AG08395 (cell line): ENCODE measurements around the gene FARP1.

Source experiments
- DNase-seq: peaks from one replicate; pipeline ENCODE4 v3.0.0; 2012; ENCODE audit warnings: mixed read lengths, low spot score

The FARP1 gene

DNA sequence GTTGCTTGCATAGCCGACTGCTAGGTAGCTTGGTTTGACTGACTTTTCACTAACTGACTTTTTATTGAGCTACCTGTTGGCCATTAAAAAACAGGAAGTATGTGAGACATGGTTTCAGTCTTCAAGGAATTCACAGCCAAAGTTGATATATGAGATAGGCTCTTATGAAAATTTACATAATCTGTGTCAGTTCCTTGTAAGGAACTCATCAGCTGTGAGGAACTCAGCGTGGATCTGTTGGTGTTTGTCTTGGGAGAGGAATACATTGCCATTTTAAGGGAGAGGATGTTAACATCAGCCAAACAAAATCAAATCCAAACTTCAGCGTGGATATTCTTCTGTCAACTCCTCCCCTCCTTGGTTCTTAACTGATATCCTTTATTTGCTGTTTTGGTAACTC, 32.1 kb downstream of the FARP1 start:
- DNase-seq, result no peak

DNA sequence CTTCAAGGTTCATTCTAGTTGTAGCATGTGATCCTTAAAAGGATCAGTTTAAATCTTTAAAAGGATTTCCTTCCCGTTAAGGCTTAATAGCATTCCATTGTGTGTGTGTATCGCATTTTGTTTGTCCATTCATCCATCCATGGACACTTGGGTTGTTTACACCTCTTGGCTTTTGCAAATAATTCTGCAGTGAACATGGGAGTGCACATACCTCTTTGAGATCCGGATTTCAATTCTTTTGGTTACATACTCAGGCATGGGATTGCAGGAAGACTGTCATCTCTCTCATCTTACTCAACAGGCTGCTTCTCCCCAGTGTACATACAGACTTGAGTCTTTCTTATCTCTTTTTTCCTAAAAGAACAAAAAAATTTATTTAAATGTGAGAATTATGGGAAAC, 32.9 kb downstream of the FARP1 start:
- no peak for DNase-seq

DNA sequence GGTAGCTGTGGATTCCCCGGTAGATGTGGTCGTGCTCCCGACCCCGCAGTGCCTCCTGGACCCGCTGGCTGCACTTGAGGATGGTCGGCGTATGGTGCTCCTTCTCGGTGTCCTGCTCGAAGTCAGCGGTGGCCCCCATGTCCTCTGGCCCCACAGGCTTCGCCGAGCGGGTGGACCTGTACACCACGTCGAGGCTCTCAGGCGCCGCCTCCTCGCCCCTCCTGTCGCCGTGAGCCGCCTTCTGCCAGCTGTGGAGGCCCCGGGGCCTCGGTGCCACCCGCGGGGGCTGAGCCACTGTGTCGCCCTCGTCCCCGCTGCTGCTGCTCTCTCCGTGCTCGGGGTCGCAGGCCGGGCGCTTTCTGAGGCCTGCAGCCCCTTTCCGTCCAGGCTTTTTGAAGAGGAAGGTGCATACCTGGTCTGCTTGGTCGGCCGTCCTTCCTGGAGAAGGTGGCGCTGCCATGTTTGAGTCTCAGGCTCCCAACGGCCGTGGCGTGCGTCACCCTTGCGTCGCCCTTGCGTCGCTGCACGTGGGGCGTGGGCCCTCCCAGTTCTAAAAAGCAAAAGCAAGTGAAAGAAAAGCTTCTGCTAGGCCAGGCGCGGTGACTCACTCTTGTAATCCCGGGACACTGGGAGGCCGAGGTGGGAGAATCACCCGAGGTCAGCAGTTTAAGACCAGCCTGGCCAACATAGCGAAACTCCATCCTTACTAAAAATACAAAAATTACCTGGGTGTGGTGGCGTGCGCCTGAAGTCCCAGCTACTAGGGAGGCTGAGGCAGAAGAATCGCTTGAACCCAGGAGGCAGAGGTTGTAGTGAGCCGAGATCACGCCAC, 34.1 kb downstream of the FARP1 start, which contains the start of gene RNF113B:
Gene RNF113B, minus strand, starts transcription at position 493 of the 832 bp plus-strand sequence. Its CDS starts 33 bp downstream, at position 460.
- no peak for DNase-seq

DNA sequence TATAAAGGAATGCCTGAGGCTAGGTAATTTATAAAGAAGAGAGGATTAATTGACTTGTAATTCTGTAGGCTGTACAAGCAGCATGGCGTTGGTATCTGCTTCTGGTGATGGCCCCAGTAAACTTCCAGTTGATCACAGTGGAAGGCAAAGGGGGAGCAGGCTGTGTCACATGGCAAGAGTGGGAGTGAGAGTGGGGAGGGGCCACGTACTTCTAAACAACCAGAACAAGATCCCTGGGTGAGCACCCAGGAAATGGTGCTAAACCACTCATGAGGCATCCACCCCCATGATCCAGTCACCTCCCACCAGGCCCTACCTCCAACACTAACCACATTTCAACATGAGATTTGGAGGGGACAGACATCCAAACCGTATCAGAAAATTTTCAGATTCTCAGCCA, 37.2 kb downstream of the FARP1 start:
- DNase-seq, result no peak

DNA sequence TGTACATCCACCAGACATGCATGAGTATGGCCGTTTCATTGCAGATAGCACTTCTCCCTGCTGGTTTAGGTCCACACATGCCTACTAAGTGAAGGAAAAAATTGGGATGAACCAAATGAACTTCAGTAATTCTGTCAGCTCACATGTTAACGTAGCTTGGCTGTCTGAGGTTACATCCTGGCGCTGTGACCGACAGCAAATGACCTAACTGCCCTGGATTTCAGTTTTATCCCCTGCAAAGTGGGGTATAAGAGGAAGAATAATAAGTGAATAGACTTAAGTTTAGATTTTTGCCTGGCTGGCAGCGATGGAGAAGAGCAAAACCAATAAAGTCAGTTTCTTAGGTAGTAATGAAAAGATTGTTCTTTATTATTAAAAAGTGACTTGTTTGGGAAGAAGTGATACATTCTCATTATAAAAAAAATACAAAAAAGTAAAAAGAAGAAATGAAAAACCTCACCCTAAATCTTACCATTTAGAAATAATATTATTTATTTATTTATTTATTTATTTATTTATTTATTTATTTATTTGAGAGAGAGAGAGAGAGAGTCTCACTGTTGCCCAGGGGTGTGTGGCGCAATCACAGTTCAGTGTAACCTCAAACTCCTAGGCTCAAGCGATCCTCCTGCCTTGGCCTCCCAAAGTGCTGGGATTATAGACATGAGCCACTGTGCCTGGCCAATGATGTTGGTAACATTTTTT, 38.4 kb downstream of the FARP1 start:
- DNase-seq, result no peak

DNA sequence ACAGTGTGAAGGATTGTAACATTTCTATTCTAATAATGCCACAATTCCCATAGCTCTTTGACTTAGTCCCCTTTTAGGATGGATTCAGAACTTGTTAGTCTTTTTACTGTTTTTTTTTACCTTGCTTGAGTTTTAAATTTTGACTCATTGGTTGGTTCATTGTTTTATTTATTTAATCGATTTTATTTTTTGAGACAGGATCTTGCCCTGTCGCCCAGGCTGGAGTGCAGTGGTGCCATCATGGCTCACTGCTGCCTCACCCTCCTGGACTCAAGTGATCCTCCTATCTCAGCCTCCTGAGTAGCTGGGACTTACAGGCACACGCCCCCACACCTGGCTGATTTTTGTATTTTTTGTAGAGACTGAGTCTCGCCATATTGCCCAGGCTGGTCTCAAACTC, 39.3 kb downstream of the FARP1 start:
- DNase-seq, result no peak

DNA sequence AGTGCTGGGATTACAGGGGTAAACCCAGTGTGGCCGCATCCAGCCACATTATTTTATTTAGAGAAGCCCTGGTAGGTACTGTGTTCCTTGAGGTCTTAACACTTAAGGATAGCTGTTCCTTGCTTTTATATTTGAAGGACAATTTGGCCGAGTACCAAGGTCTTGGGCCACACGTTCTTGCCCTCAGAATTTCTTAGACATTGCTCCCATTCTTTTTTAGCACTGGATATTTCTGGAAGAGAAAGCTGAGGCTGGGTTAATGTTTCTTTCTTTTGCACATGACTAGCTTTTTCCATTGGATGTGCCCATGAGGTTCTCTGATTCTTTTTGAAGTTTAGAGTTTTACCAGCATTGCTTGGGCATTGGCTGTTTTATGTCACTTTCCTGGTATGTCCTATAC, 39.7 kb downstream of the FARP1 start:
- no peak for DNase-seq

DNA sequence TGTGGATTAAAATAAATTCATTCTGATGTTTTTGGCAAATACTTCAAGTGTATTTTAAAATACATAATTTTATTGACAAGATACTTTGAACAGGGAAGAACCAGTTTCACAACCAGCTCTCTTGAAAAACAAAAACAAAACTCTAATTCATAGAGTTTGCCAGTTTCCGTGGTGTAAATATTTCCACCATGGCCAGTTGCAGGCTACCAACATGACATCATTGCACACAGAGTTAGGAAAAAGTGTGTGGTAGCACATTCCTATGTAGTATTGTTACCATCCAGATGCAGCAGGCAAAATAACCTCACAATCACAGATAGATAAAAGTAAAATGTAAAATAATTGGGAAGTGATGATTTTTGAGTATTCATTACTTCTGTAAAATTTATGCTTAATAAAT, 41.9 kb downstream of the FARP1 start:
- DNase-seq, result peak; percentile 39

DNA sequence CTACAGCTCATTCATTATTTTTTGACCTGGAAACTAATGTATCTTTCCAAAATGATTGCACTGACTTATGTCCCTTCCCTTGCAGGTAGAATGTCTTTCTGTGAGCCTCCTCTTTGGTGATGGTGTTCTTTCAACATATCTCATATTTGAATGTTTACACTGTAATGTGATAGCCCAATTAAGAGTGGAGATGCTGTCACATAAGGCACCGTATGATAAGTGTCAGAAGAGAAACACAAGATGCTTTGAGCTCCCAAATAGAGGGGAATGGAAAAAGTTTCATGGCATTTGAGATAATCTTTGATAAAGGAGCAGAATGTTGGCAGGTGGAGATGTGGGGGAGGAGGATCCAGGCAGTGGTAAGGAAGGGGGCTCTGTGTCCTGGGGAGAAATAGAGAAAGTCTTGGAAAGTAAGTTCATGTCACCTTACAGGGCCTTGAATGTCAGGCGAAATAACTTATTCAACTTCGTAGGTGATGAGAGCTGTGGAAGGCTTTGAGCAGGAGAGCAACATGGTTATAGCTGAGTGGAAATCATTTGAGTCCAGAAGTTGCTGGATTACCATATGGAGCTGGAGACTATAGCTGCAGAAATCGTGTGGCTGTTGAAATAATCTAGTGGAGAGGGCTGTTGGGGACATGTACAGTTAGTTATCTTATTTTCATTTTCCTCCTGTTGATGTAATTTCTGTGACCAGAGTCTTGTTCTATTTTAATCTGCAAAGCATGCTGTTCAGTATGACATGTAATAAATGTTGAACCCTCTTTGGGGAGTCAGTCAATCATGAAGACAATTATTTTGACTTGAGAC, 44.5 kb downstream of the FARP1 start:
- no peak for DNase-seq

DNA sequence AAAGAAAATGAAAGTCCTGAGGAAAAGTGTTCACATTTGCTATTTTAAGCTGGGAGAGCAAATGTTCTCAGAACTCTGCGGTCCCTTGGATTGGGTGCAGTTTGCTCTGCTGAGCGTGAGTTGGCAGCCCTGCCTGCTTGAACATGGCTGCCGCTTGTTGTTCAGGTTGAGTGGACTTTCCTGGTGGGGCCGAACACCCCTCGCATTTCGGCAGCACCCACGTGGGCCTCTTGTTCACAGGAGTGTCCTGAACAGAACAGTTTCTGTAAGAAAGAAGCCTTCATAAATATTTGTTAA, 45.0 kb downstream of the FARP1 start:
- no peak for DNase-seq

DNA sequence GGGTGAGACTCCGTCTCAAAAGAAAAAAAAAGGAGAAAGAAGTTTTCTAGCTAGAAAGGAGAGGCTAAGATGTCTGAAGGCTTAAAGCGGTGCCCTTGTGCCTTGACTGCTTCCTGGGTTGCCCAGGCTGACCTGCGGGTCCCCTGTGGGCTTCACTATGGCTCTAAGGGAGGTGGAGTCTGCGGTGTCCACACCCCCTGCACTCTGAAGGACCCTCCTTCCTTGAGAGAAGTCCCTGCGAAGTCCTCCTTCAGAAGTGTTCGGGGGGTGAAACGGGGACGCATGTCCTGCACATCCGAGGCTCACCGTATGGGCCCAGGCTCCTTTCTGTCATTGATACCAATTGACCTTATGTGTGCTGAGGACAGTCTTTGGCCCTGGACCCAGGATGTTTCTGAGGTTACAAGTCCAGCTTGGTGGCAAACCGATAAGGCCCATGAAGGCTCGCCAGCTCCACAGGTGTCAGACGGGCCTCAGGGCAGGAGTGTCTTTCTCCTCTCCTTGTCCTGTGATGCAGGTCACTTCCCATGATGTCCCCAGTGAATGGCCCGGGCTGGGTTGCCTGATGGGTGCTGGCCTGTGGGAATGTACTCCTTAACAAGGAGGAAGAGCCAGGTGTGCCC, 45.8 kb downstream of the FARP1 start:
- no peak for DNase-seq

DNA sequence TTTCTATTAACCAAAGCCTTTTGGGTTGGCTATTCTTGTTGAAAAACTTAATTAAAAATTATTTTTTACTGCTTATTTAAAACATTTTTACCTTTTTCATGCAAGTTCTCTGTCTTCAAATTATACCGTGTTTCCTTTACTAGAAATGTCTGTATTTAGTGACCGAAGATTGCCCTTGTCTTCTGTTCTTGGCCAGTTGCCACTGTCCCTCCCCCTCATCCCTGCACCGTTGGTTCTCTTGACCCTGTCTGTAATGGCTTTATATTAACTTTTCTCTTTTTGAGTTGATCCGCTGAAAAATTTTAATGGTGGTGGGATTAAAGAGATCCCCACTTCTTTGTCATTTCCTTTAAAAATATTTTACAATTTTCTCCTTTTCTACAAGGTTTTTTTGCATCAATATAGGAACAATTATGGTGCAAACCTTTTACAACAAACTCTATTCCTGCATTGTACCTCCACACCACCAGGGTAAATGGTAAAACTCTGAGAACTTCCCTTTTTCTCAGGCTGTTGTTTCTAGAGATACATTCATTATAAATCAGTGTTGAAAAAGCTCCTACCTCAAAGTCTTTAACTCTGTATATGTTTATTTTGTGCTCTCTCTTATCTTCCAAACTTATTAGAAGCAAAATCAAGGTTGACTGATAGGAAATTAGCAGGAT, 47.1 kb downstream of the FARP1 start:
- DNase-seq, result no peak

DNA sequence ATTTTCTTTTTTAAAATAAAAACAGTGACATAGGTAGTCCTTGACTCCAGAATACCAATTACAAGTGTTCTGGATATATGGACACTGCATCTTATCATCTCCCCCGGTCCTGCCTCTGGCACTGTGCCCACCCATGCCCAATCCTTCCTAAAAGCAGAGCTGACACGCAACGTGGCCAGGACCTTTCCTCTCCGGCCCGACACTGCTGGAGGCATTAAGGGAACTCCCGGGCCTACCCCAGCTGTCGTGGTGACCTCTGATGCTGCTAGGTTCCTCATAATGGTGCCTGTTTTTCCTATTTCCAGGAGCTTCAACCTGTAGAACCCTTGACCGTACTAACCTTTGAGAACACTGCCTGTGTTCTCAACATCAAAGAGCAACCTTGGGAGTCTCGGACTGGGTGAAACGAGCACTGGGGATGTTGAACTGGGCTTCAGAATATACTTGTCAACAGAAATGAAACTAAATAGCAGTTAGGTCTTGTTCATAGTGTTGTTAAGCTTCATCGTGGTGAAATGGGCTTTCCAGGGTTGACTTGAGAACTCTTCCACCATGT, 48.1 kb downstream of the FARP1 start:
- no peak for DNase-seq

DNA sequence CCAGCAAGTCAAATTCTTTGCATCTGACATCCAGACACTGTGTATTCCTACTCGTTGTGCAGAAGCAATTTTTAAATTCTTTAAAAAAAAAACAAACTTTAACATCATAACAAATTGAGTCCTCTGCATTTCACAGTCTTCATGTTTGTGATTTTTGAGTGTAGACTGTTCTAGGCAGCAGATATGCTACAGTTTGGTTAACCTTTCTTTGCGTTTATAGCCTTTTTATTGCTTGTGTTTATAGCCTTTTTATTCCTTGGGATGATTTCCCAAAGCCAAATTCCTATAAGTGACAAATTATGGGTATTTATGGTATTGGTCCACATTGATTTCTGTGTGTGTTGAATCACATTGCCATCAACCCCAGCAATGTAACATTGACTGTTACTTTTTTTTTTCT, 49.1 kb downstream of the FARP1 start:
- no peak for DNase-seq

DNA sequence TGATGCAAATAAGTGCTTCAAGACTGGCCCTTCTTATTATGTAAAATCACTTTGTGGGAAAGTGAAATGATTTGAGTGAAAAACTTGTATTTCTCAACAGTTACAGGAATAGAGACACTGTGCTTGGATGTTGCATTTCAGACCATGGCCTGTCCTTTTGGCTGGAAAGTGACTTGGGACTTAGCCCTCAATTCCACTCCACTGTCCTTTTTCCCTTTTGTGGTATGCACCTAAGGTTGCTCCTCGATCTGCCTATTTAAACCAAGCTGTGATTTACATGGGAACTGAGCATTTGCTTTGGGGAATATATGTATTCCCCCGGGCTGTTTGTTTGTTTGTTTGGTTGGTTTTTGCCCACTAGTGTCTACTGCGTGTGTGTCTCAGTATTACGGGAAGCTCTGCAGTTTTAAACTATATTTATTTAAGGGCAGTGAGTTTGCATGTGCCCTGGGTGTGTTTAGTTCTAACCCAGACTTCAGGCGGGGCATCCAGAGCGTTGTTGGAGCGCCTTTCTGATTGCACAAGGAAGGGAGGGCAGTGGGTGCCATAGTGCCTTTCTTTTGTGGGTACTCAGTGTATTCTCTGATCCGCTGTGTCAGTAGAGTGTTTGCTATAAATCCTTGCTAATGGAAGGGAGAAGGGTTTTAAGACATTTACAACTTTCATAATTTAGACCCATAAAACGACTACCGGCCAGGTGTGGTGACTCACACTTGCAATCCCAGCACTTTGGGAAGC, 52.3 kb downstream of the FARP1 start:
- DNase-seq, result no peak

DNA sequence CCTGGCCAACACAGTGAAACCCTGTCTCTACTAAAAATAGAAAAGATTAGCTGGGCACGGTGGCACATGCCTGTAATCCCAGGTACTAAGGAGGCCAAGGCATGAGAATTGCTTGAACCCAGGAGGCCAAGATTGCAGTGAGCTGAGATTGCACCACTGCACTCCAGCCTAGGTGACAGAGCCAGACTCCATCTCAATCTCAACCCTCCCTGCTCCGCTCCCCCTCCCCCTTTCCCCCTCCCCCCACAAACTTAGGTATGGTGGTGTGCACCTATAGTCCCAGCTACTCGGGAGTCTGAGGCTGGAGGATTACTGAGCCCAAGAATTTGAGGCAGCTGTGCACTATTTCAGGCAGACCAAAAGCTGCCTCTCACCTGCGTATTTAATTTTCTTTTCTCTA, 55.8 kb downstream of the FARP1 start:
- no peak for DNase-seq

DNA sequence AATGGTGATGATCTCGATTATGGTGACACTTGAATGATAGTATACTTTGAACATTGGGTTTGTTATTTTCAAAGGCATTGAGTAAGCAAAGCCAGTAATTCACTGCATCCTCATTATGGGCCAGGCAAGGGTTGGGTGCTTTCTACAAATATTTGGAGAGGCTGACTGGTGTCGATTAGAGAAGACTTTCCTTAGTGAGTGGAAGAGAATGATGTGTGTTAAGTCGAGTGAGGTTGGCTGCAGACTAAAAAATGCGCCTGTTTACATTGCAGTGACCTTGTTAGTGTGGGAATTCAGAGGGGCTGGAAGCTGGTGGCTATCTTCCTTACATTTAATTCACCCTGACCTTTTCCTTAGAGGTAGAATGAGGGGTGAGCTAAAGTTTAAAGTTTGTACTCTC, 56.6 kb downstream of the FARP1 start:
- no peak for DNase-seq

DNA sequence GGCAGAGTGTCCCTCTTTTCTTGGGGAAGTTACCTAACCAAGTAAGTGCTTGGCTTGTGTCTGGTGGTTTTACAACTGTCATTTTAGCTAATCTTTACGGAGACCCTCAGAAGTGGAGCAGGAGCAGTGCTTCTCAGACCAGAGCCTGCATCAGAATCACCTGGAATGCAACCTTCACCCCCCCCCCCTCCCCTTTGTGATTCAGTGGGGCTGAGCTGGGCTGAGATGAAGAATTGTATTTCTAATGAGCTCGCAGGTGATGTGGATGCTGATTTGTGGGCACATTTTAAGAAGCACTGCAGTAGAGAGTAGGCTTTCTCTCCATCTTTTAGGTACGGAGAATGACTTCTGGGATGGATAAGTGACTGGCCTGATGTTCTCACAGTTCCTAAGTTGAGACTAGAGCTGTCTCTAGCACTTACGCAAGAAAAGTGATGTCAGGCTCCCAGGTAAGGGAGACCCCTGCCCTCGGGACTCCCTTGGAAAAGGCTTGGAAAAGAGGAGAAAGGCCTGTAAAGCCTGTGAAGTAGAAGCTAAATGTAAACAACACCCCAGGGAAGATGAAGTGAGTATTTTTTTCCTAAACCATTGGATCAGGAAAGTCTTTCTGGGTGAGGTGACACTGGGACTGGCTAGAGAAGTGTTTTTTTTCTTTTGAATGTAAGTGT, 57.5 kb downstream of the FARP1 start:
- DNase-seq, result no peak

DNA sequence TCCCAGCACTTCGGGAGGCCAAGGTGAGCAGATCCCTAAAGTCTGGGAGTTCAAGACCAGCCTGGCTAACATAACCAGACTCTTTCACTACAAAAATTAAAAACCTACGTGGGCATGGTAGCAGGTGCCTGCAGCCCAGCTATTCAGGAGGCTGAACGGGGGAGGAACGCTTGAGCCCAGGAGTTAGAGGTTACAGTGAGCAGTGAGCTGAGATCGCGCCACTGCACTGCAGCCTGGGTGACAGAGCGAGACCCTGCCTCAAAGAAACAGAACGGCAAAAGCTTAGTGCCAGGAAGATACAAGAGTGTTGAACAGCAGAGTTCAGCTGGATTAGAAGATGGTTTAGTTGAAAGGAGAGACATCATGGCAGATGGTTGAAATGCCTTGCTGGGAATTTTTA, 58.3 kb downstream of the FARP1 start:
- no peak for DNase-seq

DNA sequence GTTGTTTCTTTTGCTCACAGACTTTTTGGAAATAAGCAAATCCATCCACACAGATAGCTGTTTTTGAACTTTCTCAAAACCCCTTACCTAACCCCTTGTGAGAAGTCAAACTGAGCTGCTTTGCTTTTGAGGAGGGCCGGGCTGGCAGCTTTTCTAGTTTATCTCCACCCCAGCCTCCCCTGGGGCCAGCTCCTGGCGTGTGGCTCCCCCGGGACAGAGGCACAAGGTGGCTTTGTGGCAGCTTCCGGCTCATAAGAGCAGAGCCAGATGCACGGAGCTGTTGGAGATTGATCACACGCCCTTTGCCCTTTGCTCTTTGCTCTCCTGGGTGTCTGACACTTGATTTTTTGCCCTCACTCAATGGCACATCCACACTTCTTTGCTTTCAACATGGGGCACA, 59.1 kb downstream of the FARP1 start:
- no peak for DNase-seq
